ENCODE measurements around the gene GPR141.

The GPR141 gene

DNA sequence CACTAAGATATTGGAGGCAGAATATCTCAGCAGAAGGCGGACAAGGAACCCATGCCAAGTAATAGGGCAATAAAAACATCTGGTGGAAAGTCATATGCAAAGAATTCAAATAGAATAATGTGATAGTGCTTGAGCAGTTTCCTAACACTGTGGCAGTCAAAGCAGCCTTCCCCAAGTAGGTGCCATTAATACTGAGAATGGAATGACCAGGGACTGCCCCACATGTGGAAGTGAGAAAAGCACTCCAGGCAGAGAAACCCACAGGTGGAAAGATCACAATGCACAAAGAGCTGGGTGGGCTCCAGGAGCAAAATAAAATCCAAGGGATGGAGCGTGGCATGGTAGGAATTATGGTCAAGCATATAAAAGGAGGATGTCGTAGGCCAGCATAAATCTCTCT, 100.4 kb downstream of the GPR141 start:
- DNase-seq (ENCODE audit: low read depth), result no peak

DNA sequence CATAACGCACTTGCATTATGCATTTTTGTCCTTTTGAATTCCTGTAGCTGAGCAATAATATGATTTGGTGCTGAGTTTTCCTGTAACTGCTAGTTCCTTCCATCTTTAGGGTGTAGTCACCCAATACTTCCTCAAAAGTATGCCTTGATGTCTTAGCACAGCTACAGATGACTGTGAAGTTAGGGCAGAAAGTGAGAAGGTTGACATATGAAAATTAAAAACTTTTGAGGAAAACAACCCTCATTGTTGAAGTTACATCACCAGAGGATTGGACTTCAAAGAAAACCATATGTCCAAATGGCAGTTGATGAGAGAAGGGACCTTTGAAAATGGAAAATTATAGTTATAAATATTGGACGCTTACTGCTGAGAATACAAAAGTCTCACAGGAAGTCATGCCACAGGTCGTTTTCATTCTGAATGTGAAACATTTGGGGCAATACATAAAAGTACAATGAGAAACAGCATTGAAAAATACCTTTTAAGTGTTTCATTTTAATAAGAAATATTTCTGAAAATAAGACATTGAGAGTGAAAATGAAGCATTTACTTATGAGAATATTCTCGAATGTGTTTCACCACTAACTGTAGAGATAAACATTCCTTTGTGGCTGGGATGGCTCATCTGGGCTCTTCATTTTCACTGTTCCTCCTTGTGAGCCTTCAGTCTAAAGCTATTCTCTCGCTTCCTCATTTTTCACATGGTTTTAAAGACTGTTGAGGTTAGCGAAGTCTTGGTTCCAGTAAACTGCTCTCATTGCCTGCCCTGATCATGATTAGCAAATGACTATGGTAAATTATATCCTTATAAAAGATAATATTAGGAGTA, 103.4 kb downstream of the GPR141 start:
- DNase-seq (ENCODE audit: low read depth), result no peak

Data from stimulated activated CD4-positive, alpha-beta T cell treated with anti-CD3 and anti-CD28 coated beads, Interleukin-2, amount 100 ng/mL, for 4 hours (primary cell).